HG02610 (cell line): ENCODE measurements around the gene CORO2B.

ENCODE experiments used
- ATAC-seq: cut with Tn5 transposase; IDR thresholded peaks from one replicate; pipeline ENCODE4 v1.9.1; 2021; ENCODE audit warnings: mild to moderate bottlenecking, moderate library complexity; ENCODE audit not compliant: unreplicated experiment

The CORO2B gene

GRCh38 chr15:68763063-68763462 is 184.3 kb downstream of the CORO2B start:
- ATAC-seq: no peak

GRCh38 chr15:68764090-68764489 is 185.3 kb downstream of the CORO2B start:
- ATAC-seq: no peak

- ATAC-seq: no peak
These were observed 187.0 kb downstream of the CORO2B start for GRCh38 chr15:68765602-68766368.

GRCh38 chr15:68767833-68768232 is 189.0 kb downstream of the CORO2B start:
- no peak for ATAC-seq

GRCh38 chr15:68768321-68768720 is 189.5 kb downstream of the CORO2B start:
- ATAC-seq: no peak

- no peak for ATAC-seq
These were observed 190.9 kb downstream of the CORO2B start for GRCh38 chr15:68769702-68770101.

- ATAC-seq: no peak
These were observed 191.4 kb downstream of the CORO2B start for GRCh38 chr15:68770216-68770615.

- no peak for ATAC-seq
These were observed 194.2 kb downstream of the CORO2B start for GRCh38 chr15:68773036-68773435.

- ATAC-seq: no peak
These were observed 195.3 kb downstream of the CORO2B start for GRCh38 chr15:68774120-68774519.

- ATAC-seq: no peak
These were observed 195.9 kb downstream of the CORO2B start for GRCh38 chr15:68774521-68775235.

- no peak for ATAC-seq
These were observed 196.4 kb downstream of the CORO2B start for GRCh38 chr15:68775236-68775577.

GRCh38 chr15:68775671-68776476 is 197.1 kb downstream of the CORO2B start:
- no peak for ATAC-seq

GRCh38 chr15:68776477-68777270 is 197.9 kb downstream of the CORO2B start:
- ATAC-seq: no peak
